Eye (tissue), 1 donor: ENCODE results near the gene GFPT2.
A peak's percentile ranks its signal among the peaks of the same experiment; 100 is the strongest.

ENCODE experiments used
- DNase-seq: peaks from one replicate; pipeline ENCODE4 v3.0.0-alpha.2; 2015

The GFPT2 gene

GRCh38 chr5:180378438-180379344 lies 25.6 kb upstream of the GFPT2 start:
- DNase-seq: no peak

- no peak for DNase-seq
Observed at GRCh38 chr5:180377556-180378197, 24.5 kb upstream of the GFPT2 start.

- no peak for DNase-seq
Observed at GRCh38 chr5:180376511-180376910, 23.4 kb upstream of the GFPT2 start.

GRCh38 chr5:180375955-180376354 lies 22.8 kb upstream of the GFPT2 start:
- no peak for DNase-seq

- DNase-seq: no peak
Observed at GRCh38 chr5:180375291-180375690, 22.2 kb upstream of the GFPT2 start.

GRCh38 chr5:180373870-180374269 lies 20.7 kb upstream of the GFPT2 start:
- DNase-seq: no peak

- no peak for DNase-seq
Observed at GRCh38 chr5:180373454-180373853, 20.3 kb upstream of the GFPT2 start.

GRCh38 chr5:180371949-180372348 lies 18.8 kb upstream of the GFPT2 start:
- no peak for DNase-seq

- DNase-seq: no peak
Observed at GRCh38 chr5:180370861-180371641, 17.9 kb upstream of the GFPT2 start.

- no peak for DNase-seq
Observed at GRCh38 chr5:180367991-180368390, 14.9 kb upstream of the GFPT2 start.

- no peak for DNase-seq
Observed at GRCh38 chr5:180367300-180367699, 14.2 kb upstream of the GFPT2 start.

GRCh38 chr5:180366326-180366725 lies 13.2 kb upstream of the GFPT2 start:
- no peak for DNase-seq

GRCh38 chr5:180365829-180366228 lies 12.7 kb upstream of the GFPT2 start:
- DNase-seq: no peak

GRCh38 chr5:180364306-180364856 lies 11.2 kb upstream of the GFPT2 start:
- DNase-seq: no peak

GRCh38 chr5:180360078-180360957 lies 7.2 kb upstream of the GFPT2 start:
- no peak for DNase-seq

- DNase-seq: no peak
Observed at GRCh38 chr5:180358694-180359093, 5.6 kb upstream of the GFPT2 start.

GRCh38 chr5:180358179-180358578 lies 5.0 kb upstream of the GFPT2 start:
- no peak for DNase-seq

- no peak for DNase-seq
Observed at GRCh38 chr5:180354966-180355365, 1.8 kb upstream of the GFPT2 start.

- peak; percentile 50 for DNase-seq
Observed at GRCh38 chr5:180353980-180354452, 880 bp upstream of the GFPT2 start.

GRCh38 chr5:180352116-180353047 lies 754 bp downstream of the GFPT2 start:
- DNase-seq: peak; percentile 74
